GM04503 (cell line): ENCODE data around the gene HCN2.

Experiments used
- DNase-seq: peaks from one replicate; pipeline ENCODE4 v3.0.0-alpha.2; 2012; ENCODE audit warnings: low read depth

The HCN2 gene

DNA sequence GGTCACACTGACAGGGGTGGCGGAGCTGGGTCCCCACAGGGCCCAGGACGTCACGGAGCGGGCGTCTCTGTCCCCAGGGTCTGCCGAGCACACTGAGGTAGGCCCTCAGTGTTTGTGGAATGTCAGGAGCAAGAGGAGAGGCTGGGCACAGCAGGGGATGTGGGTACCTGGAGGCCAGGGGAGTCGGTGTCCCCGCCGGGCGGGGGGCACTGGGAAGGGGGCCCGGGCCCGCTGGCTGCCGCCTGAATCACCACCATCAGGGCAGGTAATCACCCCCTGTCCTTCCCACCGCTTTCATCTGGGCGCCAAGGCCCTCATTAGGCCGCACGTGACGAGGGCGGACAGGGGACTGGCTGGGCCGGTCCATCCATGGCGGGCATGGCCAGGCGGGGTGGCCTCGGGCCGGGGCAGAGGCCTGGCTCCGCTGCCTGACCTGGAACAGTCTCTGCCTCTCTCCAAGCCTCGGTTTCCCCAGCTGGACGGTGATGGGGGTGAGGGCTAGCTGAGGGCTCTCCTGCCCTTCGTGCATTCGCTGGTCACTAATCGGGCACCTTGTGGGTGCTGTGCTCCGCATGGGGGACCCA lies 51.0 kb downstream of the HCN2 start:
- no peak for DNase-seq

DNA sequence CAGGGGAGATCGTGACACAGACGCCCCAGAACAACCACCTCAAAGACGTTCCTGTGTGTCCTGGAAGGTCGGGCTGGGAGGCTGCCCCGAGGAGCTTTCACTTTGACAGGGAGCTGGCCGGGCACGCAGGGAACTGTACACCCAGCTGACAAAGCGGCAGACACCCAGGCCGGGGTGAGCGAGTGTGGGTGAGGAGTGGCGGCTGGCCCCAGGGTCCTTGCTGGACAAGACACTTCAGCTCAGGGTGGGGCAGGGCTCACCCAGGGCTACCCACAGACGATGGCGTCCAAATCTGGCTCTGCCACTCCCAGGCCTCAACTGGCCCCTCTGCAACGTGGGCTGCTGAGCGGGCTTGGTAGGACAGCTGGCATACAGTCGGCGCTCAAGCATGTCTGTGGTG lies 52.0 kb downstream of the HCN2 start:
- no peak for DNase-seq

DNA sequence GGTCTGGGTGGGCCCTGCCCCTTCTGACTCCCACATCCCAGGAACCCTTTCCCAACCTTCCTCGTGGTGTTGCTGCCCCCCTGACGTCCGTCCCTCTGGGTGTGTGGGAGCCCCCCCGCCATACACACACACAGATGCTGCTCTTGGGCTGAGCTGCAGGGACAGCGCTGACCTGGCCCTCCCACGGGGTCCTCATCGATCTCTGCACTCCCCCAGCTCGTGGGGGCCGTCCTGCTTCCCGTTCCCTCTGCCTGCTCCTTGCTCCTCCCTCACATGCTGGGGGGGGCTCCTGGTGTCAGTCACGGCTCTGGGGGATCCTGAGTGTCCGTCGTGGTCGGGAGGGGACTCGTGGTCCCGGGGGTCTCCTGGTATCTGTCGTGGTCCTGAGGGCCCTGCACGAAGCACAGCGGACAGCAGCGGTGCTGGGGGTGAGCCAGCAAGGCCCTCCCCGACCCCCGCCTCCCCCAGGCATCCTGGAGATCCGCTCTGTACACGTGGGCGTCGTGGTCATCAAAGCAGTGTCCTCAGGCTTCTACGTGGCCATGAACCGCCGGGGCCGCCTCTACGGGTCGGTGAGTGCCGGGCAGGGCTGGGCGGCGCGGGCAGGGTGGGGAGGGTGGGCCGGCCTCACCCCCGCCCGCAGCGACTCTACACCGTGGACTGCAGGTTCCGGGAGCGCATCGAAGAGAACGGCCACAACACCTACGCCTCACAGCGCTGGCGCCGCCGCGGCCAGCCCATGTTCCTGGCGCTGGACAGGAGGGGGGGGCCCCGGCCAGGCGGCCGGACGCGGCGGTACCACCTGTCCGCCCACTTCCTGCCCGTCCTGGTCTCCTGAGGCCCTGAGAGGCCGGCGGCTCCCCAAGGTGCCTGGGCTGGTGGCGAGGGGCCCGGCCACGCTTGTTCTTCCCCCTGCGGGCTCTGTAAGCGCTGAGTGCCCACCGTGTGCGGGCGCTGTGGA lies 53.4 kb downstream of the HCN2 start:
- DNase-seq, result no peak

DNA sequence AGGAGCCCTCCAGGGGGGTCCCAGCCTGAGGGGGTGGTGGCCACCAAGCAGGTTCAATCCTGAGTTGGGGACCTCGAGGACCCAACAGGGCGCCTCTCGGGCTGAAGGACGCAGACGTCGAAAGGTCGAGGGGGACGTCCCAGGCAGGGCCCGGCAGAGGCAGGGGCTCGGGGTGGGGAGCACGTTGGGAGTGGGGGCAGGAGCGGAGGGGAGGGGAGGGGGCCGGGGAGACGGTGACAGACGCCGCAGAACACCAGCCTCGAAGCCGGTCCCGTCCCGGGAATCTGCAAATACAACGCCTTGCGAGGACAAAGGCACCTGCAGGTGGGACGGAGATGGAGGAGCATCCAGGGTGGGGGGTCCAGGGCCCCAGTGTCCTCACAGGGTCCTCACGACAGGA lies 54.1 kb downstream of the HCN2 start:
- no peak for DNase-seq

GRCh38 chr19:644363-644762 lies 54.7 kb downstream of the HCN2 start:
- DNase-seq, result no peak

DNA sequence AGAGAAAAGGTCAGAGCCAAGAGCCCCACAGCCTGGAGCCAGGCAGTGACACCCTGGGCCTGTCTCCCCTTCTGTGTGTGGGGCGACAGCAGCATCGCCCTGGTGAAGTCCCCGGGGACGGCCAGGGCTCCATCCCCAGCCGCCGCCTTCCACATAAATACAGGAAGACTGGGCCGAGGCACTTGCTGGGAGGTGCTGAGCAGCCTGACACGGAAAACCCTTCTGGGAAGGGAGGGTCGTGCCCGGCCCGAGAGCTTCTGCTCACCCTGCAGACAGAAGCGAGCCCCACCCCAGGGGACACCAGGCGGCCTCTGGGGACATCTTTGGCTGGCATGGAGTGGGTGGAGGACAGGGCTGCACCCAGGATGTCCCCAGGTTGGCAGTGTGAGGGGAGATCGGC lies 55.1 kb downstream of the HCN2 start:
- DNase-seq, result no peak

DNA sequence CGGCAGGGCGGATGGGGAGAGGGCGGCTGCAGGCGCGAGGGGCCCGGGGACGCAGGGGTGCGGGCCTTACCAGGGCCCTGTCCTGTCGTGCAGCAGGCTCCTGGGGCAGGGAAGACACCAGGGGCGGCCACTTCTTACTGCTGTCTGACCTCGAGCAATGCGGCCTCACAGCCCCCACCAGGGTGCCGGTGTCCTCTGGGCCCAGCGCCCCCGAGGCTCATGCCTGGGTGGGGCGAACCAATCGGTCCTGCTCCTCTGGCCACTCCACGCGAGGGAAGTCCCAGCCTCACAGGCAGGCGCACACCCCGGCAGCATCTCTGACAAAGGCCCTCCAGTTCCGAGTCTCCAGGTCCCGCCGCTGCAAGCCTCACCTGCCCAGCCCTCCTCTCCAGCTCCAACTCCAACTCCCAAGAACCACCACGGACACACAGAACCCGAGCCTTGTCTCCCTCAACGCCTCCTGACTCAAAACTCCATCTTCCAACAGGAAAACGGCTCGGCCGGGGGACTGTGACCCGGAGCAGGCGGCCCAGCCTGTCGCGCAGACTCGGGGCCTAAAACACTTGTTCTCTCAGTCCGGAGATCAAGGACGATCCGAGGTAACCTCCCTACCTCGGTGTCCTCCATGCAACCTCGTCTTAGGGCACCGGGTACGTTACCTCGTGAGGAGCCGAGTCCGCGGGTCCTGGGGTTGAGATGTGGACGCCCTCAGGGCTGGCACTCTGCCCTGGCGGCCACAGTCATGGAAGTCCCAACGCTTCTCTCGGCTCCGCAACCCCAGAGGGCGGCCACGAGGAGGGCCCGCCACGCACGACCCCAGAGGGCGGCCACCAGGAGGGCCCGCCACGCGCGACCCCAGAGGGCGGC lies 56.5 kb downstream of the HCN2 start:
- no peak for DNase-seq

DNA sequence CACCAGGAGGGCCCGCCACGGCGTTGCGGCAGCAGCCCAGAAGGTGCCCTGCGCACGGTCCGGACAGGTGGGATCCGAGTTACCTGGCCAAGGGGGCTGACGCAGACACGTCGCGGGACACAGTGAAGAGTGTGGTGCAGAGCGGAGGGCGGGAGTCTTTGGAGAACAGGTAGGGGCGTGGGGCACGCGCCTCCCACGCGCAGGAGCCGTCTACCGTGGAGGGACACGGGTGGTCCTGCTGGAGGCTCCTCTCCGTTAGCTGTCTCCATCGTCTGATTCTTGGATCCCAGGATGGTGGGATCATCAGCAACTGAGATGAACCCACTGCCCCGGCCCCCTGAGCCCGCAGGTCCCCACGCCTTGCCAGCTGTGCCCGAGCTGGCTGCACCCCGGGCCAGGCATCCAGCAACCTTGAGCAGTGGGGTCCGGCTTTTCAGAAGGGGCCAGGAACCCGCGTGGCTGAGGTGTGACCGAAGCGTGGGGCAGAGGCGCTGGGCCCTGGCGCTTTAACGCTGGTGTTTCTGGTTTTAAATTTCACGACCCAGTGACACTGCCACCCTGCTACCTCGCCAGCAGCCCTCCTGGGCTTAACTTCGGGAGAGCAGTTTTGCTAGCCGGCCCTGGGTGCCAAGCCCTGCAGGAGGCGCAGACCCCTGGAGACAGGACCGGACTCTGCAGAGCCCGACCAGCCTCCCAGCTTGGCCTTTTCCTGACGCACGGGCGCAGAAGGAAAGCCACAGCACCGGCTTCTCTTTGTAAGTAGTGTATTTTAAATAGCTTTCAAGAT lies 57.3 kb downstream of the HCN2 start:
- no peak for DNase-seq

- DNase-seq, result no peak
Measured at GRCh38 chr19:647566-648284, 58.0 kb downstream of the HCN2 start.

DNA sequence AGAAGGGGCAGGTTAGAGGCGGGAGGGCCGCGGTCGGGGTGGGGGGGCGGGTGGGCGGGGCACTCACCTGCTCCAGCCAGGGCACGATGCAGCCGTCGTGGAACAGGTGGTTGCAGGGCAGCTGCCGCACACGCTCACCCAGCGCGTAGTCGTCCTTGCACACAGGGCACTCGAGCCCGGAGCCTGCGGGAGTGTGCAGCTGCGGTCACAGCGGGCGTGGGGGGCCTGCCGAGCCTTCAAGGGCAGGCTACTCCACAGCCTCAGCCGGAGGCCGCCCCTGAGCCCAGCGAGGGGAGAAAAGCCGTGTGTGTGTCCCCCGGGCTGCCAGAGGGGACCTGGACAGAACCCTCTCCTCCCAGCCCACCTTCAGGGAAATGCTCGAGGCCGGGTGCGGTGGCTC lies 58.6 kb downstream of the HCN2 start:
- no peak for DNase-seq

DNA sequence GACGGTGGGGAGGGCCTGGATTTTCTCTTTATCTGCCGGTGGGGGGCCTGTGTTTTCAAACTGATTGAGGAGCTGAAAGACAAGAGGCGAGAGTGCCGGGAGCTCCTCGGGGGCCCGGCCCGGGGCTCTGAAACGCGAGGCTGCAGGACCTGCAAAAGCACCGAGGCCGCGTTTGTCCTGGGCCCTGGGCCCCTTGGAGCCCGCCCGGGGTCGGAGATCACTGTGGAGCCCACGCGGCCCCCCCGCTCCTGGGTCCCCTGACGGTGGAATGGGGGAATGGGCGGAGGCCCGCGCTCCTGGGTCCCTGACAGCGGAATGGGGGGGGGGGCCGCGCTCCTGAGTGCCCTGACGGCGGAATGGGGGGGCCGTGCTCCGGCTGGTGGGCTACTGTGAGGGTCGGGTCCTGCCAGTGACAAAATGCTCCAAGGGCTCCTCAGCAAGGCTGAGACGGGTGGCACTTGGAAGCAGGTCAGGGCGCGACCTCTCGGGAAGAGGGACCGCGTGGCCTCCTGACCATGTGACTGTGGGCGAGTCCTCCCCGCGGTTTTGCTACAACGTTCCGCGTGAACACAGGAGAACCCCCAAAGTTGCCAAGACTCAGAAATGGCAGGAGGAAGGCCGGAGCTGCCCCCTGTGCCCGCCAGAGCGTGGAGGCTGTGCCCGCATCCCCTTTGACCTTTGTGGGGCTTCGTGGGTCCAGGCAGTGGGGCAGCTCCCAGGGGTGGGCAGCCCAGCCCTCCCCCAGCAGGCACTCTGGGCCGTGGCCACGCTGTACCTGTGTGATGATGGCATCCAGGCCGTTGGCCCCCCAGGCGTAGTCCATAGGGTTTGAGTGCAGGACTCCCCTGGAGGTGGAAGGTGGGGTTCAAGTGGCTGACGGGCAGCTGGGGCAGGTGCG lies 59.5 kb downstream of the HCN2 start:
- no peak for DNase-seq

DNA sequence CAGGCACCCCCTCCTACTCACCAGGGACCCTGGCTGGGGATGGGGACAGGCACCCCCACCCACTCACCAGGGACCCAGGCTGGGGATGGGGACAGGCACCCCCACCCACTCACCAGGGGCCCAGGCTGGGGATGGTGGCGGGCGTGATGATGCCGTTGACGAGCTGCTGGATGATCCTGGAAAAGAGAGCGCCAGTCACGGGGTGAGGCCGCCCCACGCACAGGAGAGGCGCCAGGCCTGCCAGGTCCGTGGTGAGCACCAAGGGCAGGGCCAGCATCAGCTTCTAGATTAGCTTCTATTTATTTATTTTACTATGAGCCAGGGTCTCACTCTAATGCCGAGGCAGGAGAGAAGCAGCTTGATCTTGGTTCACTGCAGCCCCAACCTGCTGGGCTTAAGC lies 60.4 kb downstream of the HCN2 start:
- no peak for DNase-seq

- no peak for DNase-seq
Measured at GRCh38 chr19:651114-651818, 61.6 kb downstream of the HCN2 start.

DNA sequence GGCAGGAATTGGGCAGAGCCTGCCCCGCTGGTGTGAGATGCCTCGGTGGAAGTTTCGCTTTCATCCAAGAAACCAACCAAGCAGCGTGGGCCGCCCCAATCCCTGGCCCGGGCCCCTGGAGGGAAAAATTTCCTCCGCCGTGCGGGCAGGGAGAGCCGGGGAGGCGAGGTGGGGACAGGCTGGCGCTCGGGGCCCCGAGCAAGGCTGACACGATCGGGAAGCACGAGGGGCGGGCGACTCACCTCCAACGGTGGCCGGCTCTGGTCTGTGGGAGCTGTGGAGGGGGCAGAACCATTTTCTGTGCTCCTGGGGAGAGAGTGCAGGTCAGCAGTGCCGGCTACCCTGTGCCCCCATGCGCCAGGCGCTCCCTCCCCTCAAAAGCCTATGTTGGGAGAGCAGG lies 62.3 kb downstream of the HCN2 start:
- no peak for DNase-seq

GRCh38 chr19:652467-653389 lies 63.0 kb downstream of the HCN2 start:
- no peak for DNase-seq

DNA sequence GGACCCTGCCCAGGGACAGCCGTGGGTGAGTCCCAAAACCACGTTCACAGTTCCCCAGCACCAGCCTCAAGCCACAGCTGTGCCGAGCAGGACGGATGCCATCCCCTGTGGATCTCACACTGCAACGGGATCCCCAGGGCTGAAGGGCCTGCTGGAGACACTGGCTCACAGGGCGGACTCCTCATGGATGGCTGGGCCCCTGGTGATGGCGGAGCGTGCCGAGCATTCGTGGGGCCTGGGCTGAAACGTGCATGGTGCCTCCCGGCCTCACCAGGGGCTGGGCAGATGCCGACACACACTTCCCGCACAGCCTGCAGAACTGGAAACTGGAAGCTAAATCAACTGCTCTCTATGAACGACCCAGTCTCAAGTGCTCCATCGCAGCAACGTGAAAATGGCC lies 63.7 kb downstream of the HCN2 start:
- DNase-seq, result no peak

- DNase-seq, result no peak
Measured at GRCh38 chr19:655691-656090, 66.0 kb downstream of the HCN2 start.
